Upper lobe of left lung (tissue), 6 donors: ENCODE measurements around the gene P2RY6. TPM values are rescaled to one million over a fixed set of nuclear protein-coding genes. Genes with fewer than 3 reads are reported as not detected.

Experiments used
- ATAC-seq, 2 donors: fragments of 200-7000 bp; cut with Tn5 transposase; one replicate each; pipeline ENCODE4 v1.9.1; 2022; ENCODE audit warnings: mild to moderate bottlenecking in 2 of 2, moderate library complexity in 2 of 2; ENCODE audit not compliant: low FRiP score in 2 of 2
- DNase-seq, 2 donors: peaks; one replicate each; pipeline ENCODE4 v3.0.0-alpha.2; 2019 to 2020
- H3K27ac ChIP-seq, 4 donors: fragments of 200-600 bp; sonication (generic); one replicate each; pipeline ENCODE4 v1.5.1; 2016 to 2019
- H3K27me3 ChIP-seq, 4 donors: fragments of 200-600 bp; sonication (generic); one replicate each; pipeline ENCODE4 v1.5.1; 2017 to 2019
- H3K36me3 ChIP-seq, 4 donors: fragments of 200-600 bp; sonication (generic); one replicate each; pipeline ENCODE4 v1.5.1; 2016 to 2019
- H3K4me1 ChIP-seq, 4 donors: fragments of 200-600 bp; sonication (generic); one replicate each; pipeline ENCODE4 v1.5.1; 2018 to 2019
- H3K4me3 ChIP-seq, 4 donors: fragments of 200-600 bp; sonication (generic); one replicate each; pipeline ENCODE4 v1.5.1; 2017 to 2019; ENCODE audit warnings: mild to moderate bottlenecking in 2 of 4, moderate library complexity in 1 of 4
- H3K9me3 ChIP-seq, 4 donors: fragments of 200-600 bp; sonication (generic); one replicate each; pipeline ENCODE4 v1.5.1; 2018 to 2019
- CTCF ChIP-seq, 6 experiments: fragments of 450-650 bp in 4 of 6; fragments of 200-600 bp in 2 of 6; sonication (generic) in 2 of 6; IDR thresholded peaks; one replicate each; pipeline ENCODE4 v1.5.1; 2016 to 2019; ENCODE audit warnings: antibody characterized with exemption in 6 of 6
- EP300 ChIP-seq, 4 donors: sonication (generic); formaldehyde crosslinking; IDR thresholded peaks; one replicate each; pipeline ENCODE4 v1.5.1; 2017; ENCODE audit warnings: antibody characterized with exemption in 4 of 4, control low read depth in 2 of 4
- POLR2A ChIP-seq, 4 donors: fragments of 450-650 bp; IDR thresholded peaks; one replicate each; pipeline ENCODE4 v1.5.1; 2016 to 2017; ENCODE audit warnings: antibody characterized with exemption in 4 of 4, mild to moderate bottlenecking in 2 of 4
- POLR2AphosphoS5 ChIP-seq, 2 donors: sonication (generic); formaldehyde crosslinking; IDR thresholded peaks; one replicate each; pipeline ENCODE4 v1.5.1; 2017; ENCODE audit warnings: antibody characterized with exemption in 2 of 2
- WGBS, 2 donors: methylation state at CpG; one replicate each; pipeline ENCODE4 v1.1.5; 2017 to 2018; 5-methylcytosine and 5-hydroxymethylcytosine counted together
- total RNA-seq, 6 donors: library from RNA; depleted of rRNA in 4 of 6; stranded (reverse); fragments of >200 nt in 4 of 6; gene quantifications; one replicate each; pipeline versions ENCODE4 v1.1.0 to v1.2.1, GENCODE V29; 2016 to 2021
- donor health status: DM: no; HTN: no; CAD: no; lungs with moderate emphysema.
- donor health status: DM: no; HTN: yes; CAD: no; lungs with severe emphysema.

The P2RY6 gene
- total RNA-seq, 6 donors from 2014 or later, result 0.30 to 5.3 (median 1.4) TPM; not detected in 1

GRCh38 chr11:73252577-73253191, 19.5 kb upstream of the P2RY6 start:
- H3K4me1 ChIP-seq, result peaks cover 0 to 4% (median 3%) of the 10 kb centered on the region in 4 donors
- DNase-seq, result no peak

GRCh38 chr11:73257342-73258103, 14.6 kb upstream of the P2RY6 start:
- TF ChIP-seq CTCF (IDR thresholded peaks at IDR 0.05) (no peak), EP300 (IDR thresholded peaks at IDR 0.05) (peak in 2 of 4 donors; percentile 4), POLR2AphosphoS5 (IDR thresholded peaks at IDR 0.05) (peak in 1 of 2 donors; percentile 44)
- Histone ChIP-seq H3K27me3 (no peaks in the 10 kb centered on the region), H3K27ac (peak overlapping the region; percentile 60 to 84 (median 76)), H3K36me3 (no peaks in the 10 kb centered on the region), H3K4me1 (peaks cover 4 to 17% (median 9%) of the 10 kb centered on the region in 4 donors), H3K9me3 (no peaks in the 10 kb centered on the region), H3K4me3 (no peak overlapping the region)
- 66 to 73% methylated on average over 4 to 6 of the region's 6 CpGs for whole genome bisulfite sequencing, 2 donors
- ATAC-seq (peak; percentile 28 to 80), DNase-seq (peak; percentile 47 to 59)

More at GRCh38 chr11:73252577-73253191, 19.5 kb upstream of the P2RY6 start:
- Histone ChIP-seq H3K9me3 (no peaks in the 10 kb centered on the region), H3K27me3 (no peaks in the 10 kb centered on the region), H3K4me3 (no peak overlapping the region), H3K36me3 (no peaks in the 10 kb centered on the region), H3K27ac (no peak overlapping the region)
- 76 to 91% methylated on average over 4 of the region's 4 CpGs for WGBS, 2 donors
- ATAC-seq, result no peak
- TF ChIP-seq POLR2A (IDR thresholded peaks at IDR 0.05) (no peak), CTCF (IDR thresholded peaks at IDR 0.05) (no peak), EP300 (IDR thresholded peaks at IDR 0.05) (no peak), POLR2AphosphoS5 (IDR thresholded peaks at IDR 0.05) (no peak)

- 83 to 95% methylated on average over 5 to 7 of the region's 7 CpGs for WGBS, 2 donors
- no peak for DNase-seq
These were observed 13.8 kb upstream of the P2RY6 start for GRCh38 chr11:73258104-73259035.

More at GRCh38 chr11:73258104-73259035, 13.8 kb upstream of the P2RY6 start:
- peak in 1 of 2 donors; percentile 52 for ATAC-seq
- TF ChIP-seq EP300 (IDR thresholded peaks at IDR 0.05) (no peak), POLR2AphosphoS5 (IDR thresholded peaks at IDR 0.05) (no peak), CTCF (IDR thresholded peaks at IDR 0.05) (no peak), POLR2A (IDR thresholded peaks at IDR 0.05) (no peak)
- H3K4me1 ChIP-seq, result peaks cover 4 to 17% (median 9%) of the 10 kb centered on the region in 4 donors
- H3K36me3 ChIP-seq, result no peaks in the 10 kb centered on the region
- H3K27ac ChIP-seq, result peak overlapping the region; percentile 60 to 84 (median 76)
- H3K9me3 ChIP-seq, result no peaks in the 10 kb centered on the region
- no peak overlapping the region for H3K4me3 ChIP-seq
- no peaks in the 10 kb centered on the region for H3K27me3 ChIP-seq
